ENCODE results near the gene SLC25A33. TPM values are rescaled to one million over a fixed set of nuclear protein-coding genes. Genes with fewer than 3 reads are reported as not detected.

SLC25A33 gene
- total and polyA plus RNA-seq, 2 of the 8 experiments (the other 6 are each of a cell fraction or from before 2014, with no cell fraction given) = 7.8 to 12.8 TPM

- no peak overlapping the region for H4K91ac ChIP-seq (replicated peaks; ENCODE audit: insufficient read length, low read length)
- H3K9me3 ChIP-seq (ENCODE audit: insufficient read depth in 2 of 2, low read depth in 1 of 2, low read length in 1 of 2) = no peaks in the 10 kb centered on the region
- H3K14ac ChIP-seq (ENCODE audit: insufficient read length) = no peak overlapping the region
- ChIA-PET POLR2A (ENCODE audit: partially characterized antibody) (interaction anchor here (1.1 kb wide), 1 partner anchor 62 kb away, joined by 3 read pairs; no protein-coding TSS in a partner anchor), CTCF (ENCODE audit: partially characterized antibody) (interaction anchor here (0.6 to 0.7 kb wide), 2 partner anchors 12 to 28 kb away, joined by 3 to 5 read pairs; no protein-coding TSS in a partner anchor)
- no peaks in the 10 kb centered on the region; the same call in 1 of the 2 replicates for H3K23me2 ChIP-seq (ENCODE audit: low read depth, low read length)
- no peak for FAIRE-seq
- H3K79me1 ChIP-seq (ENCODE audit: low read depth, low read length) = no peaks in the 10 kb centered on the region
- no peak overlapping the region for H2BK15ac ChIP-seq (ENCODE audit: low read length)
- no peak overlapping the region for H4K5ac ChIP-seq (ENCODE audit: insufficient read length, low read depth, low read length)
- no peaks in the 10 kb centered on the region; a peak in 1 of 7 replicates for H3K4me1 ChIP-seq (replicated peaks in 1 of 4; ENCODE audit: control insufficient read depth in 3 of 4, insufficient read depth in 4 of 4, low read length in 3 of 4)
- no peak overlapping the region for H3K4me3 ChIP-seq (ENCODE audit: extremely low read depth in 1 of 4, insufficient read depth in 2 of 4, low read depth in 3 of 4, low read length in 4 of 4)
- H2AFZ ChIP-seq (ENCODE audit: low read length) = no peak overlapping the region
- H3K36me3 ChIP-seq (ENCODE audit: control insufficient read depth in 2 of 4, insufficient read depth in 4 of 4, low read length in 3 of 4) = peaks cover 5 to 45% (median 28%) of the 10 kb centered on the region in 4 experiments; a peak in 7 of 8 replicates
- H2BK20ac ChIP-seq (ENCODE audit: low read length) = no peak overlapping the region
- no peak overlapping the region for H3K56ac ChIP-seq (replicated peaks; ENCODE audit: insufficient read length, low read depth, low read length)
- no peak overlapping the region for H3K18ac ChIP-seq (ENCODE audit: extremely low read depth, low read length)
- H2BK5ac ChIP-seq (ENCODE audit: low read depth, low read length) = no peak overlapping the region
- no peak overlapping the region for H3K4me2 ChIP-seq (ENCODE audit: insufficient read depth in 1 of 2, low read depth in 2 of 2, low read length in 2 of 2)
- H4K20me1 ChIP-seq (replicated peaks in 1 of 2; ENCODE audit: control insufficient read depth in 1 of 2, insufficient read depth in 2 of 2, low read length in 2 of 2) = peaks cover 0 to 22% of the 10 kb centered on the region in 2 experiments
- H2BK120ac ChIP-seq (replicated peaks; ENCODE audit: low read depth, low read length) = no peak overlapping the region
- no peak overlapping the region for H3K4ac ChIP-seq (replicated peaks; ENCODE audit: insufficient read length, low read depth, low read length)
- H3K9ac ChIP-seq (replicated peaks in 1 of 4; ENCODE audit: extremely low read depth in 1 of 4, low read depth in 3 of 4, low read length in 3 of 4) = no peak overlapping the region
- H2BK12ac ChIP-seq (ENCODE audit: low read depth, low read length) = no peak overlapping the region
- peaks cover 0 to 9% (median 3%) of the 10 kb centered on the region in 4 experiments; a peak in 3 of 7 replicates for H3K27me3 ChIP-seq (replicated peaks in 1 of 4; ENCODE audit: control insufficient read depth in 3 of 4, extremely low read depth in 1 of 4, insufficient read depth in 3 of 4, low read length in 3 of 4)
- no peak overlapping the region for H4K8ac ChIP-seq (ENCODE audit: extremely low read depth, insufficient read depth, low read length)
- WGBS, 2 experiments (ENCODE audit: extremely low coverage in 1 of 2, insufficient coverage in 1 of 2, insufficient read length in 1 of 2, insufficient replicate concordance in 2 of 2, low coverage in 1 of 2, low lambda C conversion rate in 2 of 2, missing lambda C conversion rate in 1 of 2) = 87% methylated on average over 5 of the region's 5 CpGs; no CpG with 5 or more reads in 1 of the 2 experiments
- DNase-seq (ENCODE audit: low read depth in 1 of 2, low spot score in 2 of 2) = no peak
- no peak overlapping the region for H3K27ac ChIP-seq (ENCODE audit: low read depth, low read length)
- no peak overlapping the region for H2AK5ac ChIP-seq (ENCODE audit: low read depth, low read length)
- H3K23ac ChIP-seq (ENCODE audit: insufficient read length) = no peak overlapping the region
- H3K79me2 ChIP-seq (ENCODE audit: control insufficient read depth in 1 of 2, insufficient read depth in 2 of 2, low read length in 2 of 2) = no peaks in the 10 kb centered on the region; a peak in 1 of 4 replicates
- no peak for TF ChIP-seq SP4 (IDR thresholded peaks at IDR 0.05; ENCODE audit: low read length)
Measured at GRCh38 chr1:9559673-9560072, 20.4 kb downstream of the SLC25A33 start.

All from H1 (cell line).